Measurements from ENCODE around the gene ANKRD26.

DNA sequence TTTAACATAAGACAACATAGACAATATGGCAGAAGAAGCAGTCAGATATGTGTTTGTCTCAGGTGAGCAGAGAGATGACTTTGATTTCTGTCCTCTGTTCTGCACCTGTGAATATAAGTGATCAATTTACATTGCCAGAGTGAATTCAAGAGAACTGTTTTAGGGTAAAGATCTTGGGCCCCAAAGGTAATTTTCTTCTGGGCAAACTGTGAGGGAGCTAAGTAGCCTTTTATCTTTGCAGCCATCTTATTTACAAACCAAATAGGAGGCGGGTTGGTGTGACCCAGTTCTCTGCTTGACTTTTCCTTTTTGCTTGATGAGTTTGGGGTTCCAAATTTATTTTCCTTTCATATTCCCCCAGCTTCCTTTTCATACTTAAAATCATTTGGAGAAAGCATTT, 118.2 kb downstream of the ANKRD26 start:
- no peak for TF ChIP-seq POLR2A (IDR thresholded peaks at IDR 0.05)
- TF ChIP-seq, protein P1, sequence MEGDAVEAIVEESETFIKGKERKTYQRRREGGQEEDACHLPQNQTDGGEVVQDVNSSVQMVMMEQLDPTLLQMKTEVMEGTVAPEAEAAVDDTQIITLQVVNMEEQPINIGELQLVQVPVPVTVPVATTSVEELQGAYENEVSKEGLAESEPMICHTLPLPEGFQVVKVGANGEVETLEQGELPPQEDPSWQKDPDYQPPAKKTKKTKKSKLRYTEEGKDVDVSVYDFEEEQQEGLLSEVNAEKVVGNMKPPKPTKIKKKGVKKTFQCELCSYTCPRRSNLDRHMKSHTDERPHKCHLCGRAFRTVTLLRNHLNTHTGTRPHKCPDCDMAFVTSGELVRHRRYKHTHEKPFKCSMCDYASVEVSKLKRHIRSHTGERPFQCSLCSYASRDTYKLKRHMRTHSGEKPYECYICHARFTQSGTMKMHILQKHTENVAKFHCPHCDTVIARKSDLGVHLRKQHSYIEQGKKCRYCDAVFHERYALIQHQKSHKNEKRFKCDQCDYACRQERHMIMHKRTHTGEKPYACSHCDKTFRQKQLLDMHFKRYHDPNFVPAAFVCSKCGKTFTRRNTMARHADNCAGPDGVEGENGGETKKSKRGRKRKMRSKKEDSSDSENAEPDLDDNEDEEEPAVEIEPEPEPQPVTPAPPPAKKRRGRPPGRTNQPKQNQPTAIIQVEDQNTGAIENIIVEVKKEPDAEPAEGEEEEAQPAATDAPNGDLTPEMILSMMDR (IDR thresholded peaks at IDR 0.05) = no peak
